Measurements from ENCODE around the gene ANKRD28.

Gene ANKRD28

DNA sequence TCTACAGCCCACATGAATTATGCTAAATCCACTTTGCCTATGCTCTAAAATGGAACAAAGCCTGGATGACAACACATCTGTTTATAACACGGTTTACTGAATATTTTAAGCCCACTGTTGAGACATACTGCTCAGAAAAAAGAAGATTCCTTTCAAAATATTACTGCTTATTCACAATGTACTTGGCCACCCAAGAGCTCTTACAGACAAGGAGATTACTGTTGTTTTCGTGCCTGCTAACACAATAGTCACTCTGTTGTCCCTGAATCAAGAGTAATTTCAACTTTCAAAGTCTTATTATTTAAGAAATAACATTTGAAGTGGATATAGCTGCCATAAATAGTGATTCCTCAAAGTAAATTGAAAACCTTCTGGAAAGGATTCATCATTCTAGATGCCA lies 70.9 kb downstream of the ANKRD28 start:
- no peak for DNase-seq (ENCODE audit: low read depth)
- H3K4me3 ChIP-seq (ENCODE audit: low read depth, low read length): no peak overlapping the region
- TF ChIP-seq, protein P1, sequence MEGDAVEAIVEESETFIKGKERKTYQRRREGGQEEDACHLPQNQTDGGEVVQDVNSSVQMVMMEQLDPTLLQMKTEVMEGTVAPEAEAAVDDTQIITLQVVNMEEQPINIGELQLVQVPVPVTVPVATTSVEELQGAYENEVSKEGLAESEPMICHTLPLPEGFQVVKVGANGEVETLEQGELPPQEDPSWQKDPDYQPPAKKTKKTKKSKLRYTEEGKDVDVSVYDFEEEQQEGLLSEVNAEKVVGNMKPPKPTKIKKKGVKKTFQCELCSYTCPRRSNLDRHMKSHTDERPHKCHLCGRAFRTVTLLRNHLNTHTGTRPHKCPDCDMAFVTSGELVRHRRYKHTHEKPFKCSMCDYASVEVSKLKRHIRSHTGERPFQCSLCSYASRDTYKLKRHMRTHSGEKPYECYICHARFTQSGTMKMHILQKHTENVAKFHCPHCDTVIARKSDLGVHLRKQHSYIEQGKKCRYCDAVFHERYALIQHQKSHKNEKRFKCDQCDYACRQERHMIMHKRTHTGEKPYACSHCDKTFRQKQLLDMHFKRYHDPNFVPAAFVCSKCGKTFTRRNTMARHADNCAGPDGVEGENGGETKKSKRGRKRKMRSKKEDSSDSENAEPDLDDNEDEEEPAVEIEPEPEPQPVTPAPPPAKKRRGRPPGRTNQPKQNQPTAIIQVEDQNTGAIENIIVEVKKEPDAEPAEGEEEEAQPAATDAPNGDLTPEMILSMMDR (IDR thresholded peaks at IDR 0.05; ENCODE audit: control insufficient read depth, extremely low read depth, insufficient read depth): no peak

DNA sequence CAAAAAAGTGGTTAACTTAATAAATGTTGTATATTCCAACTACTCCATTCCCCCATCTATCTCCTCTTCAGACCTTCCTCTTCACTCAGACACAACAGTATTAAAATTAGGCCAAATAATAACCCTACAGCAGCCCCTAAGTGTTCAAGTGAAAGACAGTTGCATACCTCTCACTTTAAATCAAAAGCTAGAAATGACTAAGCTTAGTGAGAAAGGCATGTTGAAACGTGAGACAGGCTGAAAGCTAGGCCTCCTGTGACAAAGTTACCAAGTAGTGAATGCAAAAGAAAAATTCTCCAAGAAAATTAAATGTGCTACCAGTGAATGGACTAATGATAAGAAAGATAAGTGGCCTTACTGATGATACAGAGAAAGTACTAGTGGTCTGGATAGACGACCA lies 71.7 kb downstream of the ANKRD28 start:
- no peak overlapping the region for H3K4me3 ChIP-seq (ENCODE audit: low read depth, low read length)
- TF ChIP-seq, protein P1 (IDR thresholded peaks at IDR 0.05; ENCODE audit: control insufficient read depth, extremely low read depth, insufficient read depth): no peak
- DNase-seq (ENCODE audit: low read depth): no peak

DNA sequence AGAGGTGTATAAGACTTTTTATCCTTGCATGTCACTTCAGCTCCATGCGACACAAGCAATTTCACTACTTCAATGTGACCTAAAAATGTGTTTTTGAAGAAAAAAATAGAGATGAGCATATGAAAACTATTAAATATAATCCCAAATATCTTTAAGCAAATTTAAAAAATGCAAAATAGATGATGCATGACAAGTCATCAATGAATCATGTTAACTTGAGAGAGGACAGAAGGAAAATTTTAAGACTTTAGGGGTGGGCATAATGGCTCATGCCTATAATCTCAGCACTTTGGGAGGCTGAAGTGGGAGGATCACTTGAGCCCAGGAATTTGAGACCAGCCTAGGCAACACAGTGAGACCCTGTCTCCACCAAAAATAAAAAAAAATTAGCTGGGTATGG lies 73.3 kb downstream of the ANKRD28 start:
- TF ChIP-seq, protein P1 (IDR thresholded peaks at IDR 0.05; ENCODE audit: control insufficient read depth, extremely low read depth, insufficient read depth): no peak
- DNase-seq (ENCODE audit: low read depth): no peak
- H3K4me3 ChIP-seq (ENCODE audit: low read depth, low read length): no peak overlapping the region

DNA sequence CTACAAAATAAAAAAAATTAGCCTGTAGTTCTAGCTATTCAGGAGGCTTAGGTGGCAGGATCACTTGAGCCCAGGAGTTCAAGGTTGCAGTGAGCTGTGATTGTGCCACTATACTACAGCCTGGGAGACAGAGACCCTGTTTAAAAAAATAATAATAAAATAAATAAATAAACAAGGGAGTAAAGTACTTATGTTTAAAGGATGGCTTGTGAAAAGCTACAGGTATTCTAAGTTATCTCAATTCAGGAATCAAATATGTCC lies 74.2 kb downstream of the ANKRD28 start:
- no peak for DNase-seq (ENCODE audit: low read depth)
- no peak overlapping the region for H3K4me3 ChIP-seq (ENCODE audit: low read depth, low read length)
- TF ChIP-seq, protein P1 (IDR thresholded peaks at IDR 0.05; ENCODE audit: control insufficient read depth, extremely low read depth, insufficient read depth): no peak

DNA sequence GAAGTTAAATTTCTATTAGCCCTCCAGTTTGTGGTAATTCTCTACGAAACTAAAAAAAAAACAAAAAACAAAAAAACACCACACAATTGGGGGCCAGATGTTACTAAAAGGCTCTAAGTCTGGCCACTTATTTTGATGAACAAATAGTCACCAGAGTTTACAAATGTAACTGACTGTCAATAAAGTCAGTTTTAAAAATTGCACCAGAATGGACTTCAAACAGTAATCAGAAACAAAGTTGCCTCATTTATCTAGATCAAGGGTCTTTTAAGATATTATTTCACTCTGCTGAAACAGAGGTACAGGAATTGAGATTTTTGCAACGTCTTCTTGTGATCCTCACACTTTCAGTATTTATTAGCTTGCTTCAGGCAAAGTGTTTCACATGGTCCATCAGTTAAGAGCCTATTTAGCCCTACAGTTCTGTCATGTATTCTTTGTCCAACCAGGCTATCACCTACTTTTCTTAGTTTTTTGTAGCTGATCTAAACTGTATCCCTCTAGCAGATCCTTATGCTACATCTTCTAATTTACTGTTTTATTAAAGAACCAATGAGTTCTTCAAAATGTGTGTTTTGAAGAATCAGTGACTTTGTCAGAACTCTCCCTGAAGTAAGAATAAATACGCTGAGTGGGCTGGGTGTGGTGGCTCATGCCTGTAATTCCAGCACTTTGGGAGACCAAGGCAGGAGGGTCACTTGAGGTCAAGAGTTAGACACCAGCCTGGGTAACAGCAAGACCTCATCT lies 74.7 kb downstream of the ANKRD28 start:
- DNase-seq (ENCODE audit: low read depth): no peak
- TF ChIP-seq, protein P1 (IDR thresholded peaks at IDR 0.05; ENCODE audit: control insufficient read depth, extremely low read depth, insufficient read depth): no peak

DNA sequence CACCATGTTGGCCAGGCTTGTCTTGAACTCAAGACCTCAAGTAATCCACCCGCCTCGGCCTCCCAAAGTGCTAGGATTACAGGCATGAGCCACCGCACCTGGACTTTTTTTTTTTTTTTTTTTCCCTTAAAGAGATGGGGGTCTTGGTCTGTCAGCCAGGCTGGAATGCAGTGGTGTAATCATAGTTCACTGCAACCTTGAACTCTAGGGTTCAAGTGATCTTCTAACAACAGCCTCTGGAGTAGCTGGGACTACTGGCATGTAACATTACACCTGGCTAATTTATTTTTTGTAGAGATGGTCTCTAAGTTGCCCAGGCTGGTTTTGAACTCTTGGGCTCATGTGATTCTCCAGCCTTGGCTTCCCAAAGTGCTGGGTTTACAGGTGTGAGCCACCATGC lies 81.6 kb downstream of the ANKRD28 start:
- TF ChIP-seq, protein P1 (IDR thresholded peaks at IDR 0.05; ENCODE audit: control insufficient read depth, extremely low read depth, insufficient read depth): no peak
- no peak for DNase-seq (ENCODE audit: low read depth)
- no peak overlapping the region for H3K4me3 ChIP-seq (ENCODE audit: low read depth, low read length)

More for the DNA sequence above, 74.7 kb downstream of the ANKRD28 start:
- no peak overlapping the region for H3K4me3 ChIP-seq (ENCODE audit: low read depth, low read length)

DNA sequence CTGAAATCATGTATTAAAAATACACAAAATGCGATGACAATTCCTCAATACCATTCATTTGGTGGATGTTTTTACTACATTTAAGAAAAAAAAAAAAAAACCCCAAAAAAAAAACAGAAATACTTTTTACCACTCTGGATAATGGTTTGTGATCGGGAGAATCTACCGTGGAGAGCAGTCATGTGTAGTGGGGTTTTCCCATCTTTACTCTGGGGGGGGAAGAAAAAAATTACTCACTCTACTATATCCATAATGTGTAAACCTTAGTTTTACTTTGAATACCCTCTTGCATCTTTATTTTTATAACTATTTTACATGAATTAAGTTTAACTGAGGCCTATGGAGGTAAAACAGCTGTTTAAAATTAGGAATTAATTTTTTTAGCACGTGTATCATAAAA lies 83.3 kb downstream of the ANKRD28 start:
- H3K4me3 ChIP-seq (ENCODE audit: low read depth, low read length): no peak overlapping the region
- no peak for DNase-seq (ENCODE audit: low read depth)
- TF ChIP-seq, protein P1 (IDR thresholded peaks at IDR 0.05; ENCODE audit: control insufficient read depth, extremely low read depth, insufficient read depth): no peak
